ENCODE measurements around the gene RAB9B.

DNA sequence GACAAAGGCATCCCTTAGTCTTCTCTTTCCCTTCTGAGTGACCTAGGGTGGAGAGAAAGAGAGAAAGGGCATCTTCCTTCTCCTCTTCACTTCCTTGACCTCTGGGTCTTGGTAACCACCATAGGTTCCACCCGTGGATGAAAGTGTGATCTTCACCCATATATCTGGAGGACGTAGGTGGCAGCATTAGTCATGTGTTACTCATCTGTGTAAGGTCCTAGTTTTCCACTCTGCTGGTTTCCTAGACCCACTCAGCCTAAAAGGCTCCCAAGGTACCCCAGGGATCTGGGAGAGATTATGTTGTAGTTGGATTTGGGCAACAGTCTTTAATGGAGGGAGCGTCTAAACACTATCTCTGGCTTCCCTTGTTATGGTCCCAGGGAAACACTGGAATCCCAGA lies 45.5 kb upstream of the RAB9B start:
- TF ChIP-seq POLR2A (IDR thresholded peaks at IDR 0.05; ENCODE audit: low read length) = no peak
- no peak for TF ChIP-seq GATA1 (IDR thresholded peaks at IDR 0.05; ENCODE audit: low read depth, low read length)
